HCT116 (cell line): ENCODE data around the gene IGSF9. TPM values are rescaled to one million over a fixed set of nuclear protein-coding genes. Genes with fewer than 3 reads are reported as not detected.

ENCODE experiments used
- ATAC-seq: fragments of 200-7000 bp; cut with Tn5 transposase; 2 replicates; pipeline ENCODE4 v1.9.1; 2020; ENCODE audit warnings: mild to moderate bottlenecking, moderate library complexity
- BruUV-seq: library from RNA; stranded (reverse); fragments of 400-500 nt; replicated peaks from 2 replicates; lab custom pipeline; 2021; lab: Mats Ljungman, UMichigan
- CTCF ChIA-PET: fragments of 300-600 bp; sonication (Branson Sonifier 250); formaldehyde crosslinking; loops from one replicate; lab custom pipeline; 2021; ENCODE audit warnings: antibody characterized with exemption; lab: Charles Lee
- POLR2A ChIA-PET: fragments of 300-600, 350-600 bp; sonication (Branson Sonifier 250); formaldehyde crosslinking; loops from one replicate; lab custom pipeline; 2021; ENCODE audit warnings: antibody characterized with exemption; lab: Charles Lee
- RAD21 ChIA-PET, 2 experiments: fragments of 300-600 bp; sonication (Branson Sonifier 250); formaldehyde crosslinking; loops; one replicate each; lab custom pipeline; 2023; ENCODE audit warnings: low total read pairs in 2 of 2; ENCODE audit not compliant: uncharacterized antibody in 2 of 2, unreplicated experiment in 2 of 2, low non-redundant PET in 1 of 2; lab: Charles Lee
- DNase-seq: peaks from one replicate; pipeline ENCODE4 v3.0.0-alpha.2; 2010; ENCODE audit warnings: low read depth, low spot score
- H2AFZ ChIP-seq: fragments of 200-600 bp; shearing (Covaris generic), sonication (generic); 2 replicates; pipeline ENCODE4 v1.6.1; 2017; ENCODE audit warnings: low read depth, mixed run types, mixed read lengths, antibody characterized with exemption, low read length; ENCODE audit not compliant: poor library complexity, severe bottlenecking
- H3K27ac ChIP-seq: 2 replicates; pipeline ENCODE4 v1.5.1; 2012; ENCODE audit warnings: low read depth, low read length
- H3K27me3 ChIP-seq: fragments of 200-600 bp; sonication (generic); 2 replicates; pipeline ENCODE4 v1.6.1; 2016; ENCODE audit warnings: mixed run types, low read length, mixed read lengths; ENCODE audit not compliant: insufficient read depth
- H3K36me3 ChIP-seq, 2 experiments: fragments of 200-500 bp in 1 of 2; fragments of 200-600 bp in 1 of 2; sonication (Bioruptor generic) in 1 of 2; sonication (generic) in 1 of 2; 2 replicates each; pipeline versions ENCODE4 v1.5.1 to v1.6.1; 2014 to 2016; ENCODE audit warnings: low read length in 2 of 2, inconsistent platforms in 1 of 2, mixed read lengths in 1 of 2, mixed run types in 1 of 2; ENCODE audit not compliant: insufficient read depth in 2 of 2, control insufficient read depth in 1 of 2
- H3K4me1 ChIP-seq, 2 experiments: fragments of 200-600 bp in 1 of 2; sonication (generic) in 1 of 2; 2 replicates each; pipeline versions ENCODE4 v1.5.1 to v1.6.1; 2012 to 2017; ENCODE audit warnings: low read length in 2 of 2, inconsistent platforms in 1 of 2, mild to moderate bottlenecking in 1 of 2, mixed read lengths in 1 of 2, mixed run types in 1 of 2, moderate library complexity in 1 of 2; ENCODE audit not compliant: insufficient read depth in 2 of 2, control insufficient read depth in 1 of 2
- H3K4me2 ChIP-seq: fragments of 200-600 bp; sonication (generic); 2 replicates; pipeline ENCODE4 v1.6.1; 2017; ENCODE audit warnings: mixed run types, low read length, mixed read lengths
- H3K4me3 ChIP-seq, 2 experiments: fragments of 200-600 bp in 1 of 2; sonication (generic) in 1 of 2; replicated peaks in 1 of 2; 2 replicates each; pipeline ENCODE4 v1.5.1; 2011 to 2016; ENCODE audit warnings: low read length in 2 of 2, control low read depth in 1 of 2, low read depth in 1 of 2, mild to moderate bottlenecking in 1 of 2, mixed read lengths in 1 of 2, mixed run types in 1 of 2
- H3K79me2 ChIP-seq: fragments of 200-600 bp; sonication (generic); 2 replicates; pipeline ENCODE4 v1.6.1; 2017; ENCODE audit warnings: mild to moderate bottlenecking, mixed run types, low read length, moderate library complexity, mixed read lengths; ENCODE audit not compliant: insufficient read depth
- H3K9ac ChIP-seq: fragments of 200-600 bp; sonication (generic); 2 replicates; pipeline ENCODE4 v1.6.1; 2016; ENCODE audit warnings: low read length, mixed read lengths
- H3K9me2 ChIP-seq: fragments of 200-600 bp; sonication (generic), shearing (Covaris generic); 2 replicates; pipeline ENCODE4 v1.6.1; 2017; ENCODE audit warnings: mixed run types, mild to moderate bottlenecking, moderate library complexity; ENCODE audit not compliant: insufficient read depth
- H3K9me3 ChIP-seq, 2 experiments: fragments of 200-500 bp in 1 of 2; fragments of 200-600 bp in 1 of 2; sonication (Bioruptor generic) in 1 of 2; sonication (generic) in 1 of 2; 2 replicates each; pipeline ENCODE4 v1.6.1; 2014 to 2017; ENCODE audit warnings: low read length in 2 of 2, mixed read lengths in 2 of 2, inconsistent platforms in 1 of 2, low read depth in 1 of 2, mild to moderate bottlenecking in 1 of 2, mixed run types in 1 of 2, moderate library complexity in 1 of 2; ENCODE audit not compliant: control insufficient read depth in 1 of 2, insufficient read depth in 1 of 2
- H4K20me1 ChIP-seq: fragments of 200-600 bp; sonication (generic), shearing (Covaris generic); 2 replicates; pipeline ENCODE4 v1.6.1; 2017; ENCODE audit warnings: mixed run types, mild to moderate bottlenecking, moderate library complexity; ENCODE audit not compliant: insufficient read depth
- EZH2phosphoT487 ChIP-seq: fragments of 200-600 bp; IDR thresholded peaks from 2 replicates; pipeline ENCODE4 v1.6.1; 2018; ENCODE audit warnings: antibody characterized with exemption, borderline replicate concordance
- JUND ChIP-seq: IDR thresholded peaks from 2 replicates; pipeline ENCODE4 v1.6.1; 2012
- POLR2AphosphoS5 ChIP-seq: IDR thresholded peaks from 2 replicates; pipeline ENCODE4 v1.6.1; 2011; ENCODE audit warnings: mild to moderate bottlenecking, low read depth, low read length, moderate library complexity
- SIN3A ChIP-seq: IDR thresholded peaks from 2 replicates; pipeline ENCODE4 v1.6.1; 2012; ENCODE audit warnings: low read depth
- TCF7L2 ChIP-seq: IDR thresholded peaks from 2 replicates; pipeline ENCODE4 v1.7.0; 2011; ENCODE audit warnings: borderline replicate concordance, inconsistent platforms; ENCODE audit not compliant: insufficient read depth, insufficient read length; ENCODE audit errors: extremely low read depth
- ZNF274 ChIP-seq: fragments of 200-500 bp; sonication (Bioruptor generic); IDR thresholded peaks from 2 replicates; pipeline ENCODE4 v1.6.1; 2014; ENCODE audit warnings: mild to moderate bottlenecking, low read depth, low read length, inconsistent platforms
- intact Hi-C: fragments of 100-400 bp; cut with micrococcal nuclease; formaldehyde crosslinking; loops from 2 replicates; pipeline ENCODE4 v1.10.0; 2022
- total RNA-seq: library from RNA; stranded (reverse); gene quantifications from one replicate; pipeline ENCODE4 v1.2.1, GENCODE V29; 2021; ENCODE audit not compliant: unreplicated experiment
- TF ChIP-seq, protein P1 (sequence below): IDR thresholded peaks from 2 replicates; pipeline ENCODE4 v1.6.1; 2011; ENCODE audit warnings: mild to moderate bottlenecking, low read length, moderate library complexity; ENCODE audit not compliant: insufficient replicate concordance; ENCODE audit errors: extremely low read depth

Gene IGSF9
- total RNA-seq, 1 experiment from 2014 or later, result 10.3 TPM

DNA sequence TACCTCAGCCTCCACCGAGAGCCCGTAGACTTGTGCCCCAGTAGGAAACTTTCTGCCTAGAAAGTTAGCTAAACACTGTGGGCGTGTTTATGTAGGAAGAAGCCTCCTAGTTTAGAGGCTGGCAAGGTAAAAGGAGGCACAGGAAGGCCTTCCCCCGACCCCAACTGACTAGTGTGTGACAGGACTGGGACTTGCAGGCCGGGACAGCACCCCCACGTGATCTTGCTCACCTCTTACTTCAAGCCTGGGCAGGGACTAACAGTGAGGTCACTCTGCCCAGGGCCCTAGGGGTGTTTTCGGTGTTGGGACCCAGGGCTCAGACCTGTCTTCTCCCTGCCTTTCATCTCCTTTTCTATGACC is 19.7 kb downstream of the IGSF9 start:
- H2AFZ ChIP-seq, result no peak overlapping the region
- no peaks in the 10 kb centered on the region for H3K9me2 ChIP-seq
- peaks cover 21 to 42% of the 10 kb centered on the region in 2 experiments for H3K4me1 ChIP-seq
- ChIA-PET CTCF (interaction anchor here (1.5 kb wide), 1 partner anchor 82 kb away, joined by 13 read pairs; no protein-coding TSS in a partner anchor), RAD21 (no interaction called here), POLR2A (interaction anchor here (1.6 kb wide), 1 partner anchor 10 kb away, joined by 8 read pairs; no protein-coding TSS in a partner anchor)
- intact Hi-C loops, result no loop called here
- H3K4me3 ChIP-seq, result peak overlapping the region; percentile 57 to 62
- H3K9ac ChIP-seq, result peak overlapping the region; percentile 87
- no peaks in the 10 kb centered on the region for H3K27me3 ChIP-seq
- H4K20me1 ChIP-seq, result no peaks in the 10 kb centered on the region; the same call in 1 of the 2 replicates
- peaks cover 36% of the 10 kb centered on the region for H3K79me2 ChIP-seq
- H3K4me2 ChIP-seq, result peak overlapping the region; percentile 93
- DNase-seq (no peak), ATAC-seq (peak; percentile 10)
- BruUV-seq, result TSS peak; percentile 69
- no peaks in the 10 kb centered on the region for H3K9me3 ChIP-seq
- H3K36me3 ChIP-seq, result peaks cover 0 to under 1% of the 10 kb centered on the region in 2 experiments; a peak in 2 of 4 replicates
- H3K27ac ChIP-seq, result peak overlapping the region; percentile 33; the same call in 1 of the 2 replicates
- TF ChIP-seq SIN3A (no peak), ZNF274 (no peak), POLR2AphosphoS5 (no peak), TCF7L2 (no peak), EZH2phosphoT487 (no peak), JUND (no peak)
- TF ChIP-seq, protein P1, sequence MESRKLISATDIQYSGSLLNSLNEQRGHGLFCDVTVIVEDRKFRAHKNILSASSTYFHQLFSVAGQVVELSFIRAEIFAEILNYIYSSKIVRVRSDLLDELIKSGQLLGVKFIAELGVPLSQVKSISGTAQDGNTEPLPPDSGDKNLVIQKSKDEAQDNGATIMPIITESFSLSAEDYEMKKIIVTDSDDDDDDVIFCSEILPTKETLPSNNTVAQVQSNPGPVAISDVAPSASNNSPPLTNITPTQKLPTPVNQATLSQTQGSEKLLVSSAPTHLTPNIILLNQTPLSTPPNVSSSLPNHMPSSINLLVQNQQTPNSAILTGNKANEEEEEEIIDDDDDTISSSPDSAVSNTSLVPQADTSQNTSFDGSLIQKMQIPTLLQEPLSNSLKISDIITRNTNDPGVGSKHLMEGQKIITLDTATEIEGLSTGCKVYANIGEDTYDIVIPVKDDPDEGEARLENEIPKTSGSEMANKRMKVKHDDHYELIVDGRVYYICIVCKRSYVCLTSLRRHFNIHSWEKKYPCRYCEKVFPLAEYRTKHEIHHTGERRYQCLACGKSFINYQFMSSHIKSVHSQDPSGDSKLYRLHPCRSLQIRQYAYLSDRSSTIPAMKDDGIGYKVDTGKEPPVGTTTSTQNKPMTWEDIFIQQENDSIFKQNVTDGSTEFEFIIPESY, result no peak
